GM21576 (cell line): Measurements from ENCODE around the gene ONECUT1.
A peak's percentile ranks its signal among the peaks of the same experiment; 100 is the strongest.
"Not testable (repeated sequence)": the region's sequence is repeated elsewhere in the genome, so short reads cannot be mapped to it uniquely, and the experiment has no call there.

Experiments
- ATAC-seq: cut with Tn5 transposase; IDR thresholded peaks from one replicate; pipeline ENCODE4 v1.9.1; 2021; ENCODE audit warnings: mild to moderate bottlenecking, moderate library complexity; ENCODE audit not compliant: unreplicated experiment

ONECUT1 gene

GRCh38 chr15:52790169-52790708 lies at the start of gene ONECUT1:
ONECUT1 (minus strand) TSS chr15:52790336; CDS start chr15:52789884, 452 bp downstream.
- peak; percentile 51 for ATAC-seq

DNA sequence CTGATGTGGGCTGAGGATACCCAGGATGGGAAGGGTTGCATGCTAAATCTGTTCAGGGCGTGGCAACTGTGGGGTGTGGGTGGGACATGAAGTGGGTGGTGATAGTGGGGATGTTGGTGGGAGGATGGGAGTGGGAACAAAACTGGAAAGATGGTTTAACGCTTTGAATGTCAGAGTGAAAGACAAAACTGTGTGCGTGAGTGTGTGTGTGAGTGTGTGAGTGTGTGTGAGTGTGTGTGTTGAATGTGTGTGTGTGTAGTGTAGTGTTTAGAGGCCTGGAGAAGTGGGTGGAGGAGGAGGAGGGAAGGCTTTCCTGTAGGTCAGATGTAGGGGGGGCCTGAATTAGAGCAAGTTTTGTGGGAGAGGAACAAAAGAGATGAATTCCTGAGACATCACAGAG lies 44.2 kb upstream of the ONECUT1 start:
- no peak for ATAC-seq

DNA sequence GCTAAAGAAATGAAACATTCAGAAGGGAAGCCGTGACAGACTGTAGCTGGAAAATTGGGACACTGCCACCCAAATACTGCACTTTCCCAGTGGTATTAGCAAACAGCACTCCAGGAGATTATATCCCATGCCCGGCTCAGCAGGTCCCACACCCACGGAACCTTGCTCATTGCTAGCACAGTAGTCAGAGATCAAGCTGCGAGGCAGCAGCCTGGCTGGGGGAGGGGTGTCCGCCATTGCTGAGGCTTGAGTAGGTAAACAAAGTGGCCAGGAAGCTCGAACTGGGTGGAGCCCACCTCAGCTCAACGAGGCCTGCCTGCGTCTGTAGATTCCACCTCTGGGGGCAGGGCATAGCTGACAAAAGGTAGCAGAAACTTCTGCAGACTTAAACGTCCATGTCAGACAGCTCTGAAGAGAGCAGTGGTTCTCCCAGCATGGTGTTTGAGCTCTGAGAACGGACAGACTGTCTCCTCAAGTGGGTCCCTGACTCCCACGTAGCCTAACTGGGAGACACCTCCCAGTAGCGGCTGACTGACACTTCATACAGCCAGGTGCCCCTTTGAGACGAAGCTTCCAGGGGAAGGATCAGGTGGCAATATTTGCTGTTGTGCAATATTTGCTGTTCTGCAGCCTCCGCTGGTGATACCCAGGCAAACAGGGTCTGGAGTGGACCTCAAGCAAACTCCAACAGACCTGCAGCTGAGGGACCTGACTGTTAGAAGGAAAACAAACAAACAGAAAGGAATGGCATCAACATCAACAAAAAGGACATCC lies 34.2 kb upstream of the ONECUT1 start:
- ATAC-seq = not testable (repeated sequence)

DNA sequence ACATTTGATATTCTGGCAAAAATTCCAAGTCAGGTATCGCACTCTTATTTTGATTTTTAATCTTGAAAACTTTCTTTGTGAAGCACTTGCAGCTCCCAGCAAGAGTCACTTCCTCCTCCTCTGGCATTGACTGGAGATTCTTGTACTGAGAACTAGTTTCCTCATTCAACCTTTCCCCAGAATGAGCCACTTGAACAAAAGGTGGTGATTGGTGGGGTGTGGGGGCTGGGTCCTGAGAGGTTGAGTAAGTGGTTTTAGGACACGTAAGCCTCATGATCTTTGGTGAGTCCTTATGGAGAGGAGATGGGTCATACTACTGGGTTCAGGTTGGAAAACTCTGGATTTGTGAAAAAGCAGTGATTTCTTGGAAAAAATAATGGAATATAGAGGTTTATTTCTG lies 32.3 kb upstream of the ONECUT1 start:
- ATAC-seq = no peak

GRCh38 chr15:52819253-52819652 lies 29.1 kb upstream of the ONECUT1 start:
- ATAC-seq = no peak

- not testable (repeated sequence) for ATAC-seq
These were observed 25.8 kb upstream of the ONECUT1 start for GRCh38 chr15:52815899-52816298.

DNA sequence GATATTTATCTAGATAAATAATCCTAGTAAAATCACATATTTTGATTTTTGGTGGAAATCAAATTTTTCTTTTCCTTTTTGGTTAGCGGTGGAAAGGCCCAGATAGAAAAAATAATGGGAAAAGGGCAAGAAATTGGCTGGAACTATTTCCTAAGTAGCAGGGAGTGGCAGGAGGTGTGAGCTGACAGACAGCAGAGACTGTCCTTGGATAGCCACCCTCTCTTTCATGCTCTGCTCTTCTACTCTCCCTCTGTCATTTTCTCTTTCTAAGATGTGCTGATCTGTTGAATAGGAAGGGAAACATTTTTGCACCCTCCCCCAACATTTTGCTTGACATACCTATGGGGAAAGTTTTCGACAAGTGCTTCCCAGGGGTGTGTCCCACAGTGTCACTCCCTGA lies 18.9 kb upstream of the ONECUT1 start:
- ATAC-seq = no peak

- no peak for ATAC-seq
These were observed 18.3 kb upstream of the ONECUT1 start for GRCh38 chr15:52808441-52808840.

GRCh38 chr15:52806284-52806655 lies 16.1 kb upstream of the ONECUT1 start:
- no peak for ATAC-seq

DNA sequence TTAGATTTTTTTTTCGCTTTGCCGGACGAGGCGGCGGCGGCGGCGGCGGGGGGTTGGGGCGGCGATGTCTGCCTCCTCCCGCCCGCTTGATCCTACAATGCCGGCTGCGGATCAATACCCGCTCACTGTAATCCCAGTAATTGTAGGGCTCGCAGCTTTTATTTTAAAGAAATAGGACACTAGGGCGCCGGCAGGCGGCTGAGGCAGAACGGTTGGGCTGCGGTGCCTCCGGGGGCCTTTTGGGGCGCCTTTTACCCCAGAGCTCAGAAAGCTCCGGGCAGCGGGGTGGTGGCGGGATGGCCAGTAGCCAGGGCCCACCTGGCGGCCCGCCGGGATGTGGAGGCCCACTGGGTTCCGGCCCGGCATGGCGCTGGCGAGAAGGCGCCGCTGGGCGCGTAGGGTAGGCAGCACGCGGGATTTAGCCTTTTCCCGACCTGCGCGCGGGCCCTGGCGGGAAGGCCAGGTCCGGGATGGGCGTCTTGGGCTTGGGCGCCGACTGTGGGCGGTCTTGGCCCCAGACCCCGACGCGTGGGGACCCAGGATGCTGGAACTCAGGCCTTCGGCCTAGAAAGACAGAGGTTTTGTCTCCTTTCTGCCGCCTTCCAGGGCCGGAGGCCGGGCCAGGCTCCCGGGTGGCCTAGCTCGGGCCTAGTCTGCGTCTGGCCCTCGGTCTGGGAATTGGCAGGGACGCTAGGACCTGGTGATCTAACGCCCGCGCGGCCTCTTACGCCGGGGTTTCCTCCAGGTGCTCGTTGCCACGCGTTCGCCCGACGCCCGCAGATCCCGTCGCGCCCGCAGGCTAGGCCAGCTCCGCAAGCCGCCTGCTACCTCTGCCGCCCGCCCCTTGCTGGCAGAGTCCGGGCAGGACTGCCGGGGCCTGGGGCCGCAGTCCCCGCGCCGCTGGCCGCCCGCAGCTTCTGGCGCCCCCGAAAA lies 15.5 kb upstream of the ONECUT1 start:
- ATAC-seq = no peak

- ATAC-seq = no peak
These were observed 14.5 kb upstream of the ONECUT1 start for GRCh38 chr15:52804526-52805081.

GRCh38 chr15:52803467-52804306 lies 13.6 kb upstream of the ONECUT1 start:
- no peak for ATAC-seq

DNA sequence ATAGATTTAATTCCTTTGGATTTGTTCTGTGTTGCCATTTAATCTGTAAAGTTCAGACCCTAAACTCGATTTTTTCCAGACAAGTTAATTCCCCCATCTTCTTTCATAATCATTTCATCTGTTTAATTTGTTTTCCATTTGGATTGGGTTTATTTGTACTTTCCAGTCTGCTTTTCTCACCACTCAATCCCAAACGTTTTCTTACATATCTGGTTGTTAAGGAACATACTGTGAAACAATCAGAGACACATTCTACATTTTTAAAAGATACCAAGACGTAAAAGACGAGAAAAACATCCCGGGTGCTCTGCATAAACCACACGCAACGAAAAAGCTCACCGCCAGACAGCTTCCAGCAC lies 13.0 kb upstream of the ONECUT1 start:
- ATAC-seq = no peak

DNA sequence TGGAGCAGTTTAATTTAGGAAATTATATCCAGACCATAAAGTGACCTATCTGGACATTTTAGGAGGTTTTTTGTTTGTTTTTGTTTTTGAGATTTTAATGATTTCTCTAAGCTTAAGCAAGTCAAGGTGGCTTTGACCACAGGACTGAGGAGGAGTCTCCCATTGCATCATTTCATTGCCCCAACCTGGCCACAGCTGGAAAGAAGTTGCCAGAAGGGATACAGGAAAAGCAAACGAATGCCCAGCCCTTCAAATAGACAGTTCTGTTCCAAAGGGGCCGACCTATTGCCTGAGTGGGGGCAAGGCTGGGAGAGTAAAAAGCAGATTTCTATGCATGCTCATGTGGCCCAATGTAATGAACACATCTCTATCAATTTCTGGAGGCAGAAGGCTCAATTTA lies 12.0 kb upstream of the ONECUT1 start:
- ATAC-seq = no peak

DNA sequence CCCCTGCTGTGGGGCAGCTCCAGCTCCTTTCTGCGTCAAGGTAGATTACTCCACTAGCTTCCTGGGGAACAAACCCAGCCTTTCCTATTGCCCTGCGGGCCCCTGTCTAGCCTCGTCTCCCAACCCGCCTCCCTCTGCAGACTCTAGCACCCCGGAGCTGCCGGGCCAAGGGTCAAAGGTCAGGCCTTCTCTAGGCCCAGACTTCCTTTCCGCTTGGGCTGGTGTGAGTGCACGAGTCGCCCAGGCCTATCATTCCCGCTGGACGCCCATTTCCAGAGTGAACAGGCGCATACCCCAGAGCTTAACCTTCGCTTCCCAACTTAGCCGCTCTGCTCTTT lies 11.6 kb upstream of the ONECUT1 start:
- ATAC-seq = no peak

DNA sequence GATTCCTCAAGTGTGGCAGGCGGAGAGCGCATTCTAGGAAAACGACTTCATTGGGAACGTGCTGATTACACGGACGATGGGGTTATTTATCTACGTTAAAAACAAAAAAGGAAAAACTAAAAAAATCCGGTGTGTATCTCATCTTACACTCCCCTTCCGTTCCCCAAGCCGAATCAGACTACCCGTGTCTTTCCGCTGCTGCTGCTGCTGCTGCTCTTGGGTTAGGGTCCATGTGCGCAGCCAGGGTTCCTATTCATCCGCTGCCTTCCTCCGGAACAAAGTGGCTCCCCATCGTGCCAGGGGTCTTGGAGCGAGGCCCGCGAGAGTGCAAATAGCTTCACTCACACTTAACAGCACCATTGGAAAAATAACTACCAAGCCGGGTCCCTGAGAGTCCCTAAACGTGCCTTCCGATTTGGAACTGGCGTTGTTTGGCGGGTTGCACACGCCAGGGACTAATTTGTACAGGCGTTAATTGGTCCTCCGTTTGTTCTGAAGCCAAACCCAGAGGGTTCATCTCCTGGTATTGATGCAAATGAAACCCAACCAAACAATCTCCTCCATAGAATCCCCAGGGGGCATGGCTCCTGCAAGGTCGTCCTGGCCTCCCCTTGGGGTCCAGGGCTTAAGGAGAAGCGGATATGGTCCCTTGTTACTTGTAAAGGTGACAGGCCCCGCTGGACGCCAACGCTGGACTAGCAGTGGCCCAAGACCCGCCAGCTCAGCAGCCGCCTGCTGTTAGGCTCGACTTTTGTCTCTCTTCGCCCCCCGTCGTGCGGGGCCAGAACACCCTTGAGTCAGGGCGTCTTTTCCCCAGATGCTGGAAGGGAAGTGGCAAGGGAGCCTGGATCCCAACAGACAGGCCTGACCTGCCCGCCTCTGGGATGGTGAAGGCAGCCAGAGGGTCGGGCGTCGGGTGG lies 11.0 kb upstream of the ONECUT1 start:
- ATAC-seq = no peak

GRCh38 chr15:52799145-52799811 lies 9.1 kb upstream of the ONECUT1 start:
- ATAC-seq = no peak

DNA sequence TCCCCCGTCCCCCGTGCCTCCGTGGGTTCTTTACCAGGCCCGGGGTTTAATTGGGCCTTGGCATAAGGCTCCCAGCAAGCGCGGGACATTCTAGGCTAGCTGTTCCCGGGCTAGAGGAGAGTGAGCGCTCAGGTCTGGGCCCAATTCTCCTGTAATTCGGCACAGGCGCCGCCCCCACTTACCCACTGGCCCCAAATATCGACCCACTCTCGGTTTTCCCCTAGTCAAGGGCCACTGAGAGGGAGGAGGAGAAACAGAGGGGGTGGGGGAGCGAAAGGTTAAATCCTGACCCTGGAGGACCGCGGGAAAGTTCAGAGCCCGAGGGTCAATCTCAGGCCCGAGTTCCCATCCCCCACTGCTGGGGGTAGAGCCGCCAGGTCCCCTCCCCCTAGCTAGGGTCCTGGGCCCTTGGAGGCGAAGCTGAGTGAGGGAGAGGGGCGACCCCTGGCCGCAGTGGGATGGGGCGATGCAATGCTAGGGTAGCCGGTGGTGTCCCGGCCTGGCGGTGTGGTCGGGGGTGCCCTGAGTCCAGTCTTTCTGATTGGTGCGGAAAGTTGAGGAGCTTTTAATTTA lies 8.5 kb upstream of the ONECUT1 start:
- no peak for ATAC-seq
